Gastrocnemius medialis (tissue), 4 donors: ENCODE measurements around the gene ENTHD1. TPM values are rescaled to one million over a fixed set of nuclear protein-coding genes. Genes with fewer than 3 reads are reported as not detected.

Experiments used
- ATAC-seq, 2 donors: fragments of 150-250 bp; one replicate each; pipeline ENCODE4 v1.9.1; 2016
- DNase-seq, 2 donors: peaks; one replicate each; pipeline ENCODE4 v3.0.0-alpha.2; 2019
- H3K27ac ChIP-seq, 4 donors: fragments of 200-600 bp; sonication (generic); 1 replicate in 1 of 4; 2 replicates in 3 of 4; pipeline ENCODE4 v1.5.1; 2016 to 2018; ENCODE audit warnings: mild to moderate bottlenecking in 2 of 4, moderate library complexity in 1 of 4
- H3K27me3 ChIP-seq, 3 donors: fragments of 200-600 bp; sonication (generic) in 2 of 3; 1 replicate in 1 of 3; 2 replicates in 2 of 3; pipeline versions ENCODE4 v1.5.1 to v1.6.0; 2016 to 2019; ENCODE audit warnings: mild to moderate bottlenecking in 1 of 3, moderate library complexity in 1 of 3
- H3K36me3 ChIP-seq, 2 donors: fragments of 200-600 bp; sonication (generic) in 1 of 2; one replicate each; pipeline ENCODE4 v1.5.1; 2017 to 2018
- H3K4me1 ChIP-seq, 2 donors: fragments of 200-600 bp; sonication (generic) in 1 of 2; one replicate each; pipeline ENCODE4 v1.5.1; 2016 to 2017; ENCODE audit warnings: mild to moderate bottlenecking in 2 of 2
- H3K4me3 ChIP-seq, 4 donors: fragments of 200-600 bp; sonication (generic) in 3 of 4; 1 replicate in 1 of 4; 2 replicates in 3 of 4; pipeline ENCODE4 v1.5.1; 2016 to 2019; ENCODE audit warnings: mild to moderate bottlenecking in 2 of 4
- H3K9me3 ChIP-seq, 3 donors: fragments of 200-600 bp; sonication (generic) in 2 of 3; 1 replicate in 1 of 3; 2 replicates in 2 of 3; pipeline ENCODE4 v1.5.1; 2016 to 2019
- POLR2A ChIP-seq, 2 donors: fragments of 450-650 bp; IDR thresholded peaks; one replicate each; pipeline ENCODE4 v1.6.1; 2017; ENCODE audit warnings: antibody characterized with exemption in 2 of 2, mild to moderate bottlenecking in 2 of 2, moderate library complexity in 2 of 2
- in situ Hi-C, 4 donors: fragments of 200-750 bp; cut with MboI; loops; one replicate each; pipeline versions ENCODE4 v1.15.0 to v1.8.0; 2017; ENCODE audit warnings: low sequenced_read_pairs in 4 of 4
- intact Hi-C: fragments of 100-400 bp; cut with DNase I; formaldehyde crosslinking; loops from one replicate; pipeline ENCODE4 v1.15.1; 2023; ENCODE audit warnings: low total_unique reads
- total RNA-seq, 4 donors: library from RNA; depleted of rRNA; stranded (reverse); fragments of >200 nt; gene quantifications; one replicate each; pipeline versions ENCODE4 v1.1.0 to v1.2.3, GENCODE V29; 2016
- TF ChIP-seq, protein P1 (sequence below), 5 experiments: fragments of 450-650 bp in 3 of 5; fragments of 200-600 bp in 2 of 5; sonication (generic) in 2 of 5; IDR thresholded peaks in 4 of 5; conservative IDR thresholded peaks in 1 of 5; 1 replicate in 4 of 5; 2 replicates in 1 of 5; pipeline ENCODE4 v1.5.1; 2016 to 2019; ENCODE audit warnings: antibody characterized with exemption in 5 of 5, mild to moderate bottlenecking in 3 of 5, moderate library complexity in 3 of 5

Gene ENTHD1
- total RNA-seq, 4 donors from 2014 or later: not detected

DNA sequence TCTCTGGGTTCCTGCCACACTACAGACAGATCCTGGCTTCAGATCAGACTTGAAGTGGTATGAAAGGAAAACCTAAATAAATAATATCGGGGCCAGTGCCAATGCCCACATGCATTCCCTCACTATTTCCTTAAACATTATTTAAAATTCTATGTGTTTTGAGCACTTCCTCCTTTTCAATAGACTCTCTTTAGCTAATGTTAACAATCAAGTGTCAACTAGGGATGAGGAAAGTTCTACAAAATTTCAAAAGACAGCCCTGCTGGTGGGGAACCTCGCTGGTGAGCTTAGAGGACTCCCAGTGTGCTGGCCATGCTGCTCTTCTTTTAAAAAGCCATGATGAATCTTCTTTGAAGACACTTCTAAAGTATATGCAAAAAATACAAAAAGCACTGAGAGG is 87.5 kb downstream of the ENTHD1 start:
- no peaks in the 10 kb centered on the region for H3K9me3 ChIP-seq
- in situ Hi-C loops (no loop called here), intact Hi-C loops (no loop called here)
- H3K4me1 ChIP-seq: no peaks in the 10 kb centered on the region
- DNase-seq: no peak
- H3K4me3 ChIP-seq: no peak overlapping the region
- TF ChIP-seq POLR2A (IDR thresholded peaks at IDR 0.05): no peak
- TF ChIP-seq, protein P1, sequence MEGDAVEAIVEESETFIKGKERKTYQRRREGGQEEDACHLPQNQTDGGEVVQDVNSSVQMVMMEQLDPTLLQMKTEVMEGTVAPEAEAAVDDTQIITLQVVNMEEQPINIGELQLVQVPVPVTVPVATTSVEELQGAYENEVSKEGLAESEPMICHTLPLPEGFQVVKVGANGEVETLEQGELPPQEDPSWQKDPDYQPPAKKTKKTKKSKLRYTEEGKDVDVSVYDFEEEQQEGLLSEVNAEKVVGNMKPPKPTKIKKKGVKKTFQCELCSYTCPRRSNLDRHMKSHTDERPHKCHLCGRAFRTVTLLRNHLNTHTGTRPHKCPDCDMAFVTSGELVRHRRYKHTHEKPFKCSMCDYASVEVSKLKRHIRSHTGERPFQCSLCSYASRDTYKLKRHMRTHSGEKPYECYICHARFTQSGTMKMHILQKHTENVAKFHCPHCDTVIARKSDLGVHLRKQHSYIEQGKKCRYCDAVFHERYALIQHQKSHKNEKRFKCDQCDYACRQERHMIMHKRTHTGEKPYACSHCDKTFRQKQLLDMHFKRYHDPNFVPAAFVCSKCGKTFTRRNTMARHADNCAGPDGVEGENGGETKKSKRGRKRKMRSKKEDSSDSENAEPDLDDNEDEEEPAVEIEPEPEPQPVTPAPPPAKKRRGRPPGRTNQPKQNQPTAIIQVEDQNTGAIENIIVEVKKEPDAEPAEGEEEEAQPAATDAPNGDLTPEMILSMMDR (IDR thresholded peaks at IDR 0.05 in 4 of 5, conservative IDR thresholded peaks at IDR 0.05 in 1 of 5): no peak
- H3K27me3 ChIP-seq: peaks cover 0 to 24% (median 13%) of the 10 kb centered on the region in 3 donors
- ATAC-seq: no peak
- H3K27ac ChIP-seq: no peak overlapping the region
- H3K36me3 ChIP-seq: no peaks in the 10 kb centered on the region

DNA sequence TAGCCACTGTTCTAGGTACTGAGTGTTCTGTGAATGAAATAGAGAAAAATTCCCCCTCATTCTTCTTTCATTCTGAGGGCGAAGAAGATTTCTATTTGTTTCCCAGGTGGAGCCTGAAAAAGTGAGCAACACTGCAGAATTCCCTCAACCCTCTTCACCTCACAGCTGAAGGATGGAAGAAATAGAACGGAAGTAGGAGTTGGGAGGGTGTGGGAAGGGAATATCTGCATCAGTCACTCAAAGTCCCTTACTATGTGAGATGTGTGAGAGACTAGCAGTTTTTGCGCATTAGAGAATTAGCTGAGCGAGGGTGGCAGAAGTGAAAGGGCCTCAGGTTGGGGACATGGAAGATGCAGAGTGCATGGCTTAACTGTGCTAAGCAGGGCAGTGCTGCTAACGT is 88.4 kb downstream of the ENTHD1 start:
- no peaks in the 10 kb centered on the region for H3K9me3 ChIP-seq
- in situ Hi-C loops (no loop called here), intact Hi-C loops (no loop called here)
- DNase-seq: no peak
- no peaks in the 10 kb centered on the region for H3K36me3 ChIP-seq
- ATAC-seq: no peak
- TF ChIP-seq POLR2A (IDR thresholded peaks at IDR 0.05): no peak
- TF ChIP-seq, protein P1 (IDR thresholded peaks at IDR 0.05 in 4 of 5, conservative IDR thresholded peaks at IDR 0.05 in 1 of 5): no peak
- no peaks in the 10 kb centered on the region for H3K4me1 ChIP-seq
- peaks cover 3 to 14% (median 13%) of the 10 kb centered on the region in 3 donors for H3K27me3 ChIP-seq
- no peak overlapping the region for H3K4me3 ChIP-seq
- H3K27ac ChIP-seq: no peak overlapping the region

DNA sequence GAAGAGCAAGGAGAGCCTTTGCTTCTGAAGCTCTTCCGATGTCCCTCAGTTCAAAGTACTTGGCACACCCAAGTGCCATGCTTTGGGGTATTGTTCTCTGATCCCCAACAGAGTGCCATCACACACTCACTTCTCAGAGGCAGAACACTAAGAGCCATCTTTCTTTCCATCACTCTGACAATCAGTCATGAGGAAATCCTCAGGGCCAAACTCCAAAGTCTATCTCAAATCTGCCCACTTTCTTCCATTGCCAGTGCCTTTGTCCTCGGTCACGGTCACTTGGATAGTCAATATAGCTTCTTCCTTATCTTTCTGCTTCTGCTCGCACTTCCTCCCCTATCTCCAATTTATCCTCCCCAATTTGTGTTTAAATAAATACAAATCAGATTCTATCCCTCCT is 90.9 kb downstream of the ENTHD1 start:
- in situ Hi-C loops: no loop called here
- no peak overlapping the region for H3K27ac ChIP-seq
- no peaks in the 10 kb centered on the region for H3K4me1 ChIP-seq
- peaks cover 0 to 10% (median 0%) of the 10 kb centered on the region in 3 donors for H3K9me3 ChIP-seq
- ATAC-seq: no peak
- TF ChIP-seq, protein P1 (IDR thresholded peaks at IDR 0.05 in 4 of 5, conservative IDR thresholded peaks at IDR 0.05 in 1 of 5): no peak
- TF ChIP-seq POLR2A (IDR thresholded peaks at IDR 0.05): no peak
- no peak for DNase-seq
- H3K36me3 ChIP-seq: no peaks in the 10 kb centered on the region
- intact Hi-C loops: no loop called here
- H3K4me3 ChIP-seq: no peak overlapping the region
- H3K27me3 ChIP-seq: peaks cover 5 to 15% (median 12%) of the 10 kb centered on the region in 3 donors

DNA sequence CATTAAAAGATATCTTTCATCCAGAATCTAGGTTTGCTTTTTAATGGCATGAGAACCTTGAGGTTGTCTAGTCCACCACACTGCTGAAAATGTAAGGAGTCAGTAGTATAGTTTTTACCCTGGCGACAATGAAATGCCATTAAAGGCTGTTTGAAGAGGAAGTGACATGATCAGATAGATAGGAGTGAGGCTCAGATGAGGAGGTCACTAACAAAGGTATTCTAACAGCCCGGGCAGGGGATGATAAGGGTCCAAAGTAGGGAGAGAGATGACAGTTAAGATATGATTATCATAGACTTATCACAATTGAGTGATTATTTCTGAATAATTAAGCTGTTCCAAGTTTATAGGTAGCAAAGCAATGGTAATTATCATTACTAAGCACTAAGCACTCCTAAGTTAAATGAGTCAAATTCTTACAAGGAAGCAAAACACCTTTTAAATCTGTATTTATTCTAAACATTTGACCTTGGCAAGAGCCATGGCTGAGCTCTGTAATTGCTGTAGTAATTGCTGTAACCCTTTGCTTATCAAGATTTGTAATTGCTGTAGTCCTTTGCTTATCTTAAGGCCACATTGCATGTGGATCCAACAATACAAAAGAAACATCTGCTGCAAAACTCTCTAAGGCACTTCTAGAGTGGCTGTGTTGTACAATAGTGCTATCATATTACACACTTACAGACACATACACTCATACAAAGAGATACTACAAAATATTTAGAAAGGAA is 92.6 kb downstream of the ENTHD1 start:
- intact Hi-C loops (no loop called here), in situ Hi-C loops (no loop called here)
- Histone ChIP-seq H3K4me3 (no peak overlapping the region), H3K4me1 (no peaks in the 10 kb centered on the region), H3K27me3 (peaks cover 5 to 21% (median 10%) of the 10 kb centered on the region in 3 donors), H3K9me3 (peaks cover 0 to 11% (median 0%) of the 10 kb centered on the region in 3 donors), H3K27ac (no peak overlapping the region), H3K36me3 (no peaks in the 10 kb centered on the region)
- TF ChIP-seq, protein P1 (IDR thresholded peaks at IDR 0.05 in 4 of 5, conservative IDR thresholded peaks at IDR 0.05 in 1 of 5): no peak
- no peak for TF ChIP-seq POLR2A (IDR thresholded peaks at IDR 0.05)
- ATAC-seq (no peak), DNase-seq (no peak)
